Stimulated activated CD4-positive, alpha-beta T cell treated with anti-CD3 and anti-CD28 coated beads, Interleukin-4, amount 100 ng/mL, for 48 hours (primary cell): Measurements from ENCODE around the gene CASP12.
"Not testable (repeated sequence)": the region's sequence is repeated elsewhere in the genome, so short reads cannot be mapped to it uniquely, and the experiment has no call there.

Experiments
- DNase-seq, 2 donors: peaks; one replicate each; pipeline ENCODE4 v3.0.0-alpha.2; 2020; ENCODE audit warnings: low read depth in 2 of 2

CASP12 gene

DNA sequence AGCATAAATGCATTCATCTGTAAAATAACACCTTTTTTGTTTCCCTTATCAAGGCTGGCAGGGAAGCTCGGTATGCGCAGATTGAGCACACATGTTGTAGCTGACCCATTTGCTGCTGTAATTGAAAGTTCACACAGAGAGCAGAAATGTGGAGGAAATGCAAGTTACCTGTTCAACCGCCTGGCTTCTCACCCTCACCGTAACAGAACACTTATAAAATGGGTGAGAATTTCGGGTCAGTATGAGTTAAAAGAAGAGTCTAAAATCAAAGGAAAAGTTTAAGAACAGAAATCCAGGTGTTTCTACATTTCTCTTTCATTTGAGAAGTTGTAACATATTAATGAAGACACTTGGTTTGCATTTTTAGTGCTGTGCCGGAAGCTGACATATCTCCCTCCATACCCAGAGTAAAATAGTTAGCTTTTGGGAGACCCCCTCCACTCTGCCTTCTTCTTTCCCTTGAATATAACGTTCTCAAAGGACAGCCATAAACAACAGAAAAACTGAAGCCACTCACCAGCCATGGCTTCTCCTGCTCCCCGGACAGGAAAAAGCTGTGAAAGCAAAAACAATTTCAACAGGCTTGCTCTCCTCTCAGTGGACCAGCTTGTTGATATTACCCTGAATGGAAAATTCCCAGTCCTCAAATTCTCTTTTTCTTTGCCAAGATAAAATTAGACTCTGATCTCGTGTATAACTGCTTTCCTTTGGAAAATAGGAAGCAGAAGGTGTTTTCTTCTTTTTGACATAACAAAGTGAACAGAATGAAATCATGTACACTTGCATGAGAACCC, at the start of gene CASP12:
Gene CASP12, minus strand, starts transcription at position 570 of the 794 bp plus-strand sequence.
- DNase-seq, result no peak

- no peak for DNase-seq
These were observed 48.6 kb upstream of the CASP12 start for GRCh38 chr11:104946907-104947306.

DNA sequence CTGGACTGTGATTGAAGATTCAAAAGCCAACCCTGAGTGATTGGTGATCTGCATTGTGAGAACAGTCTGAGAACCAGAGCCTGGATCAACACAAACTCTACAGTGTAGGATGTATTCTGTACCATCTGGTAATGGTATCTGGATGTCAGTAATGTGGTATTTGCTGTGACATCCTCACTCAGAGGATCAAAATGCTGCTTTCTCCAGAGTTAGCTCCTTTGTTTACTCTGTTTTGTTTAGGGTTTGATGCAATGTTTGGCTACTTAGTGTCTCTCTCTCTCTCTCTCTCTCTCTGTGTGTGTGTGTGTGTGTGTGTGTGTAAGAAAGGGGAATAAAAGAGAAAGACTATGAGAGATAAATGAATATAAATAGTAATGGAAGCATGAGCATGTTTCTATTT, 45.8 kb upstream of the CASP12 start:
- no peak for DNase-seq

DNA sequence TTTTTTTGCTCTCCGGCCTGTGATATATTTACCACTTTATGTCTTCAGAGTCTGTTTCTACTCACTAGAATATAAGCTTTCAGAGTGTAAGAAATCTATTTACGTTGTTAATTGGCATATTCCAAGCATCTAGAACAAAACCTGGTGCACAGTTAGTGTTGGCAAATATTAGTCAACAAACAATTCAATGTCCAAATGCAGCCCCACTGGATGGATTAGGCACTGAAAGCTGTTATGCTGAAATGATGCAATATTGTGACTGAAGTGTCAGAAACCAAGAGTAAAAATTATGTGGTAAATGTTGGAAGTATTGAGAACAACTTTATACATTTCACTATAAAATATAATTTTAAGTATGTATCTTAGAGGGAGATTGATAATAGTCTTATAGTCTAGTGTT, 45.3 kb upstream of the CASP12 start:
- DNase-seq, result no peak

DNA sequence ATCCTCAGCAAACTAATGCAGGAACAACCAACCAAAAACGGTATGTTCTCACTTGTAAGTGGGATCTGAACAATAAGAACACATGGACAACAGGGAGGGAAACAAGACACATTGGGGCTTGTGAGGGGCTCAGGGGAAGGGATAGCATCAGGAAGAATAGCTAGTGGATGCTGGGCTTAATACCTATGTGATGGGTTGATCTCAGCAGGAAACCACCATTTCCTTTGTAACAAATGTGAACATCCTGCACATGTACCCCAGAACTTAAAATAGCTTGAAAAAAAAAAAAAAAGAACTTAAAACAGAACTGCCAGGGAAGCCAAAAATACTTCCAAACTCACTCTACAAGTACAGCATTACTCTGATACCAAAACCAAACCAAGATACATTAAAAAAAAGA, 36.3 kb upstream of the CASP12 start:
- no peak for DNase-seq

- not testable (repeated sequence) for DNase-seq
These were observed 35.8 kb upstream of the CASP12 start for GRCh38 chr11:104934073-104934472.

DNA sequence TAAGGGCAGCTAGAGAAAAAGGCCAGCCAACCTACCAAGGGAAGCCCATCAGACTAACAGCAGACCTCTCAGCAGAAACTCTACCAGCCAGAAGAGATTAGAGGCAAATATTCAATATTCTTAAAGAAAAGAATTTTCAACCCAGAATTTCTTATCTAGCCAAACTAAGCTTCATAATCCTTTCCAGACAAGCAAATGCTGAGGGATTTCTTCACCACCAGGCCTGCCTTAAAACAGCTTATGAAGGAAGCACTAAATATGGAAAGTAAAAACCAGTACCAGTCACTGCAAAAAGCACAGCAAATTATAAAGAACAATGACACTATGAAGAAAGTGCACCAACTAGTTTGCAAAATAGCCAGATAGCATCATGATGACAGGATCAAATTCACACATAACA, 30.6 kb upstream of the CASP12 start:
- no peak for DNase-seq

DNA sequence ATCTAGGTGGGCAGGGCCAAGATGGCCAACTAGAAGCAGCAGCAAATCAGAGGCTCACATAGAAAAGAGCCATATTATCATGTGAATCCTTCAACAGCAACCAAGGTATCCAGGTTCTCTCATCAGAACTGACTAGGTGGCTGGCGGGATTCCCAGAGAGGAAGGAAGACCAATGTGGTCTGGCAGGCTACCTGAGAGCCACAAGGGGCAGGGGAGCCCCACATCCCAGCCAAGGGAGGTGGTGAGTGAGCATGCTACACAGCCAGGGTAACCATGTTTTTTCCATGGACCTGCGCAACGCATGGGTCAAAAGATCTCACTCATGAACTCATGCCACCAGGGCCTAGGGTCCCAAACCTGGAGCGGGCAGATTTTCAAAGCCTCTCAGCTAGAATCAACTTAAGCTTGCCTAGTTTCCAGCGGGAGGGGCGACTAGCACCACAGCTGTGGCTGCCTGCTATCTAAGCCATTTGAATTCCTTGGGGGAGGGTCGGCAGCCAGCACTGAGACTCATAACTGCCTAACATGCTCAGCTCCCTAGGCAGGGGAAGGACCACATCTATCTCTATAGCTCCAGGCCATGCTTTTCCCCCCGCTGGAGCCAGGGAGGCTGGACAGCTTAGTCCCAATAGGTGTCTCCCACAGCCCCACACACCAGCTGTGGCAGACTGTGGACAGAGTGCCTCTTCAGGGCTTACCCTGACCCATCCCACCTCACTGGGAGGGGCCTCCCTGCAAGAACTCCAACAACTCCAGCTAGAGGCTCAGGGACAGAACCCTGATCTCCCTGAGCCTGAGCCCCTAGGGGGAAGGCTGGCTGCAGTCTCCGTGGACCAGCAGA, 28.7 kb upstream of the CASP12 start:
- no peak for DNase-seq

GRCh38 chr11:104925850-104926249, 27.6 kb upstream of the CASP12 start:
- DNase-seq, result no peak

GRCh38 chr11:104918113-104918824, 20.0 kb upstream of the CASP12 start:
- DNase-seq, result no peak

GRCh38 chr11:104917271-104918112, 19.2 kb upstream of the CASP12 start:
- no peak for DNase-seq

GRCh38 chr11:104916442-104916841, 18.2 kb upstream of the CASP12 start:
- no peak for DNase-seq

DNA sequence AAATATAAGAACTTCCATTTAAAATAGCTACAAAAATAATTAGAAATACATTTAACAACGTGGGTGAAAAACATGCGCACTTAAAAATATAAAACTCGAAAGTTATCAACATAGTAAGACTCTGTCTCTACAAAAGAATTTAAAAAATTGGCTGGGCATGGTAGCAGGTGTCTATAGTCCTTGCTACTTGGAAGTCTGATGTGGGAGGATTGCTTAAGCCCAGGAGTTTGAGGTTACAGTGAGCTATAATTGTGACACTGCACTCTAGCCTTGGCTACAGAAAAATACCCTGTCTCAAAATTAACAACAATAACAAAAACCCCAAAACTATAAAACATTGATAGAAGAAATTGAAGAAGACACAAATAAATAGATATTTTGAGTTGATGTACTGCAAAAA, 13.8 kb upstream of the CASP12 start:
- no peak for DNase-seq

GRCh38 chr11:104908186-104908531, 9.9 kb upstream of the CASP12 start:
- DNase-seq, result no peak

- no peak for DNase-seq
These were observed 9.4 kb upstream of the CASP12 start for GRCh38 chr11:104907521-104908185.

GRCh38 chr11:104905271-104905670, 7.0 kb upstream of the CASP12 start:
- no peak for DNase-seq

DNA sequence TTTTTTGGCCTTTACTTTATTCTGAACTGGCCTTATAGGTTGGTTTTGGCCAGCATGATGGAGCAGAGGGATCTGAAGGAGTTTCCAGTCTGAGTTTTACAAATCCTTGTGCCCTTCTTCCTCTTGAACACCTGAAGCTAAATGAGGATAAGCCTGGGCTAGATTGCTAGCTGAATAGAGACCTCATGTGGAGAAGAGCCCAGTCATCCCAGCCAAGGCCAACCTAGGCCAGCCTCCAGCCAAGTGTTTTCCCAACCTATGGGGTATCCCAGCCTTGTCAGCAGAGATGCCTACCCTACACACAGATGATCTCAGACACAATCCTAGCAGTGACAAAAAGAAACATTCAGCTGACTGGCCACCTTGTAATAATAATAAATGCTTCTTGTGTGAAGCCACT, 966 bp upstream of the CASP12 start:
- no peak for DNase-seq

- DNase-seq, result no peak
These were observed 389 bp upstream of the CASP12 start for GRCh38 chr11:104898685-104899013.

DNA sequence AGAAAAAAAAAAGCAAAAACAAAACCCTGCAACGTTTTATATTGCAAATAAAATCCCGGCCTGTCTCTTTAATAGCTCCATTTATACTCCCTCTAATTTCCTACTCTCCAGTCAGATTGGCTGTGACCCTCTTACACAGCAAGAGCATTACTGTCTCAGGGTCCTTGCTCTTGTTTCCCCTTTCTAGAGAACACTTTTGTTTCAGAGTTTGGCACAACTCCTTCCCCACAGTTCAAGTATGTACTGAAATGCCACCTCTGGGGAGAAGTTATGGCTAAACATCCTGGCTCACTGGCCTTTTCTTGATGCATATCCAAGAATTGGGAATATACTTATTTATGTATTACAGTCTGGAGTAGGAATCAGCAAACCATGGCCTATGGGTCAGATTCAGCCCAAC, 2.6 kb downstream of the CASP12 start:
- no peak for DNase-seq

GRCh38 chr11:104893876-104894275, 4.4 kb downstream of the CASP12 start:
- DNase-seq, result no peak
